Measurements from ENCODE around the gene PIGZ. TPM values are rescaled to one million over a fixed set of nuclear protein-coding genes. Genes with fewer than 3 reads are reported as not detected.
A peak's percentile ranks its signal among the peaks of the same experiment; 100 is the strongest.

PIGZ gene
- 10 to 100 TPM in 1 of 4 donors, 1 to 10 TPM in 3; 5.5 to 10.2 (median 8.4) TPM for total RNA-seq

DNA sequence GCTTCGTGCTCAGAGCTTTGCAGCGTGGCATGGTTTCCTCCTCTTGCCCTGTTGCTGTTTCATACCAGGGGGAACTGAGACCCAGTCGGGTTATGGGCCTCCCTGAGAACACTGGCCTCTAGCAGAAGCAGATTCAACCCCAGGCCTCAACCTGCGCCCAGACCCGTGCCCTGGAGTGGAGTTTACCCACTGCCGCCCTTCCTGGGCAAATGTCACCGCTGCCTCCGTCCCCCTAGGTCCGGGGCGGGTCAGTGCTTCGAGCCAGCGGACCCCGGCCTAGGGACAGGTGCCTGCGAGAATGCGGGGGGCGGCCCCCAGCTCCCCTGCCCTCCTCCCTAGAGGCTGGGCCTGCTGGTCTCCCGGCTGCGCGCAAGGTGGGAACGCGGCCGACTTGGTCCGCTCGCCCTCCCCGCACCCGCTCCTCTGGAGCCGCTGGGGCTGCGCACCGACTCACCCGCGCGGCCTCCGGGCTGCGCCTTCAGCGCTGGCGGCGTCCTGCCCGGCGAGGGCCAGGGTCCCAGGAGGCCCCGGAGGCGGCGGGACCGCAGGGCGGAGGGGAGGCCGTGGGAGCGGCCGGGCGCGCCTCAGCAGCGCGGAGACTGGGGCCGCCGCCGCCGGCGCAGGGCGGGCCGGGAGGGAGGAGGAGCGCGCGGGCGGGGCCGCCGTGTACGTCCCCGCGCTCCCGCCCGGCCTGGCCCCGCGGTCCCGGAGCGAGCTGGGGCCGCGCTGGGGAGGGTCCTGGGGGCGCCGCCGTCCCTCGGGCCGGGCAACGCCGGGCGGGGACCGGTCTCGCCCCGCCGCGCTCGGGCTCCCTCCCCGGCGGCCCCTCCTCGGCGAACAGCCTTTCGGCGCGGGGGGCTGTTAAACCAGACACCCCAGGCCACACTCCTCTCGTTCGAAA lies at the start of gene PIGZ:
PIGZ (minus strand) TSS at position 601 of the 901 bp plus-strand sequence. CDS start 16,802 bp downstream, outside the sequence.
- ATAC-seq (ENCODE audit: low FRiP score) (peak; percentile 74), DNase-seq (ENCODE audit: low spot score) (no peak)

DNA sequence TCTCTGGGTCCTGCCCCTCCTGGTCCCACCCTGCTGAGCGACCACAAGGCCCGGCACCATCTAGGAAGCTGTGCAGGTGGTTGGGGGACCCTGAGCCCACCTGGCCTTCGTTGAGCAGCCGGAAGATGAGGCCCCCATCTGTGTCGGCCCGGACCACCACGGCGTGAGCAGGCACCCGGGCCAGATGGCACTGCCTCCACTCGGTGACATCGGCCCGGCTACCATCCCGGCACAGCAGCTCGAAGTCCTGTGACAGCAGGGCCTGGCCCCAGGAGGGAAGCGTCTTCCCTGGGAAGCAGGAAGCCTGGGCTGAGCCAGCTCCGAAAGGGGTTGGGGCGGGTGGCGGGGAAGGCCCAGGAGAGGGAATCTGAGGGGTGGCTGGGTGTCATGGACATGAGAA lies 48.4 kb upstream of the PIGZ start:
- DNase-seq (ENCODE audit: low spot score) (no peak), ATAC-seq (ENCODE audit: low FRiP score) (no peak)
- no peak for TF ChIP-seq CTCF (IDR thresholded peaks at IDR 0.05)

More for the DNA sequence above, at the start of gene PIGZ:
- TF ChIP-seq CTCF (IDR thresholded peaks at IDR 0.05): no peak

DNA sequence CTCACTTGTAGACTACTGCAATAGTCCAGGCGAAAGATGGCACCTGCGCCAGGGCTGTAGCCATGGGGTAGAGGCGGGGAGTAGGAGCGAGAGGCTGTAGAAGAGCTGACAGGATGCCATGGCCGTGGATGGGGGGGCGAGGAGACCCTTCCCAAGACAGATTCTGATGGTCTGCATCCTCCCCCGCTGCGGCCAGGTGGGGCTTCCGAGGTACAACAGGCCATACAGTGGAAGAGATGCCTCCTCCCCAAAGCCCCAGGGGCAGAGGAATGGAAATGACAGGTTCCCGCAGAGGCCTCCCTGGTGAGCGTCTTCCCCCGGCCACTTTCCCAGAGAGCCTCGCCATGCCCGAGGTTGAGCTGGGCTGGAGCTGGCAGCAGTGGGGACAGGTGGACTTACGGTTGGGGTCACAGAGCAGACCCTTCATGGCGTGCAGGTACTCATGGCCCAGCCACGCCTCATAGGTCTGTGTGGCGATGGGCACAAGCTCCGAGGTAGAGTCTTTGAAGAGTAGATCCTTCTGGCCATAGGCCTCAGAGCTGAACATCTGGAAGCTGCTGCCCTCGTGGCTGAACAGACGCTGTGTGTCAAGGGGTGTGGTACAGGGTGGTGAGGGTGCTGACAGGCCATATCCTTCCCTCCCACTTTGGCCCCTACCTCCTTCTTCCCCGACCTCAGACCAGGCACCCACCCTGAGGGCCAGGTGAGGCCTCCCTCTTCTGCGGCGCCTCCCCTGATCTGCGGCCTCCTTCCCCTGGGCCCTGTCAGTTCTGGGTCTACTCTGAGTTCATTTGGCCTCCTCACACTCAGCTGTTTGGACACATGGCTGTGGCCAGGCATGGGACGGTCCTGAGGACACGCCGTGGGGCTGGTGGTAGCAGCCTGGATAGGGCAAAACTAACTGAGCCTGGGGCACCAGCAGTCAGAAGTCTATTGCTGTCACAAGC lies 47.4 kb upstream of the PIGZ start:
- no peak for TF ChIP-seq CTCF (IDR thresholded peaks at IDR 0.05)
- DNase-seq (ENCODE audit: low spot score) (no peak), ATAC-seq (ENCODE audit: low FRiP score) (no peak)

GRCh38 chr3:197014942-197015575 lies 46.4 kb upstream of the PIGZ start:
- no peak for DNase-seq (ENCODE audit: low spot score)

GRCh38 chr3:197014024-197014423 lies 45.4 kb upstream of the PIGZ start:
- ATAC-seq (ENCODE audit: low FRiP score) (no peak), DNase-seq (ENCODE audit: low spot score) (no peak)
- TF ChIP-seq CTCF (IDR thresholded peaks at IDR 0.05): no peak

More at GRCh38 chr3:197014942-197015575, 46.4 kb upstream of the PIGZ start:
- no peak for TF ChIP-seq CTCF (IDR thresholded peaks at IDR 0.05)
- ATAC-seq (ENCODE audit: low FRiP score): no peak

GRCh38 chr3:197012540-197012883 lies 43.9 kb upstream of the PIGZ start:
- ATAC-seq (ENCODE audit: low FRiP score): no peak
- no peak for DNase-seq (ENCODE audit: low spot score)
- TF ChIP-seq CTCF (IDR thresholded peaks at IDR 0.05): no peak

Measured in omental fat pad (tissue), 4 donors.